Trophoblast cell (in vitro differentiated cells and primary cell): ENCODE results near the gene TMEM50A.
"Not testable (repeated sequence)": the region's sequence is repeated elsewhere in the genome, so short reads cannot be mapped to it uniquely, and the experiment has no call there.

Experiments
- DNase-seq, 2 donors: peaks; one replicate each; pipeline ENCODE4 v3.0.0-alpha.2; 2016
- H2AFZ ChIP-seq: 2 replicates; pipeline ENCODE4 v1.6.1; 2013; ENCODE audit warnings: low read length, moderate library complexity, mild to moderate bottlenecking; ENCODE audit not compliant: insufficient read depth, poor library complexity
- H2AK5ac ChIP-seq: 2 replicates; pipeline ENCODE4 v1.6.1; 2013; ENCODE audit warnings: mild to moderate bottlenecking, low read length
- H2BK120ac ChIP-seq: 2 replicates; pipeline ENCODE4 v1.6.1; 2013; ENCODE audit warnings: low read length, mild to moderate bottlenecking, moderate library complexity; ENCODE audit not compliant: insufficient read depth, poor library complexity
- H2BK12ac ChIP-seq: 2 replicates; pipeline ENCODE4 v1.6.1; 2013; ENCODE audit warnings: mild to moderate bottlenecking, low read length, moderate library complexity
- H2BK5ac ChIP-seq: 2 replicates; pipeline ENCODE4 v1.6.1; 2013; ENCODE audit warnings: low read length, low read depth, moderate library complexity, mild to moderate bottlenecking; ENCODE audit not compliant: poor library complexity
- H3K14ac ChIP-seq: 2 replicates; pipeline ENCODE4 v1.6.1; 2013; ENCODE audit warnings: mild to moderate bottlenecking, low read length
- H3K18ac ChIP-seq: 2 replicates; pipeline ENCODE4 v1.6.1; 2013; ENCODE audit warnings: mild to moderate bottlenecking, low read length
- H3K23ac ChIP-seq: 2 replicates; pipeline ENCODE4 v1.6.1; 2013; ENCODE audit warnings: low read length
- H3K27ac ChIP-seq: 2 replicates; pipeline ENCODE4 v1.5.1; 2013; ENCODE audit warnings: low read depth, mild to moderate bottlenecking, inconsistent platforms, low read length, moderate library complexity
- H3K27me3 ChIP-seq: 2 replicates; pipeline ENCODE4 v1.6.1; 2013; ENCODE audit warnings: inconsistent platforms, mild to moderate bottlenecking, low read length, moderate library complexity; ENCODE audit not compliant: insufficient read depth
- H3K36me3 ChIP-seq, 2 experiments: 1 replicate in 1 of 2; 2 replicates in 1 of 2; pipeline ENCODE4 v1.6.1; 2013; ENCODE audit warnings: low read length in 2 of 2, mild to moderate bottlenecking in 2 of 2, moderate library complexity in 1 of 2; ENCODE audit not compliant: insufficient read depth in 2 of 2, control insufficient read depth in 1 of 2
- H3K4ac ChIP-seq: 2 replicates; pipeline ENCODE4 v1.6.1; 2013; ENCODE audit warnings: low read depth, mild to moderate bottlenecking, low read length, moderate library complexity
- H3K4me1 ChIP-seq, 2 experiments: 1 replicate in 1 of 2; 2 replicates in 1 of 2; pipeline ENCODE4 v1.6.1; 2013; ENCODE audit warnings: low read length in 2 of 2, mild to moderate bottlenecking in 2 of 2, moderate library complexity in 1 of 2; ENCODE audit not compliant: insufficient read depth in 2 of 2, control insufficient read depth in 1 of 2
- H3K4me2 ChIP-seq: 2 replicates; pipeline ENCODE4 v1.6.1; 2013; ENCODE audit warnings: inconsistent platforms, mild to moderate bottlenecking, low read length, moderate library complexity
- H3K4me3 ChIP-seq: 2 replicates; pipeline ENCODE4 v1.5.1; 2013; ENCODE audit warnings: mild to moderate bottlenecking, low read depth, low read length, inconsistent platforms
- H3K79me1 ChIP-seq: one replicate; pipeline ENCODE4 v1.6.1; 2013; ENCODE audit warnings: low read length
- H3K79me2 ChIP-seq: 2 replicates; pipeline ENCODE4 v1.6.1; 2013; ENCODE audit warnings: low read length, mild to moderate bottlenecking; ENCODE audit not compliant: control insufficient read depth, insufficient read depth, poor library complexity
- H3K9ac ChIP-seq: 2 replicates; pipeline ENCODE4 v1.6.1; 2013; ENCODE audit warnings: mild to moderate bottlenecking, low read length
- H3K9me3 ChIP-seq: 2 replicates; pipeline ENCODE4 v1.6.1; 2013; ENCODE audit warnings: low read depth, mild to moderate bottlenecking, control low read depth, inconsistent platforms, low read length; ENCODE audit not compliant: insufficient read depth
- H4K12ac ChIP-seq: 2 replicates; pipeline ENCODE4 v1.6.1; 2013; ENCODE audit warnings: low read depth, mild to moderate bottlenecking, low read length, moderate library complexity
- H4K8ac ChIP-seq: 2 replicates; pipeline ENCODE4 v1.6.1; 2013; ENCODE audit warnings: low read depth, mild to moderate bottlenecking, low read length, moderate library complexity
- H4K91ac ChIP-seq: one replicate; pipeline ENCODE4 v1.6.1; 2013; ENCODE audit warnings: low read depth, mild to moderate bottlenecking, low read length, moderate library complexity
- WGBS: extraction: QIAGEN DNeasy Blood & Tissue Kit; methylation state at CpG from one replicate; pipeline ENCODE4 v1.1.7; 2013; ENCODE audit warnings: missing lambda C conversion rate; ENCODE audit not compliant: insufficient read length, insufficient coverage; ENCODE audit errors: extremely low coverage; 5-methylcytosine and 5-hydroxymethylcytosine counted together

TMEM50A gene

DNA sequence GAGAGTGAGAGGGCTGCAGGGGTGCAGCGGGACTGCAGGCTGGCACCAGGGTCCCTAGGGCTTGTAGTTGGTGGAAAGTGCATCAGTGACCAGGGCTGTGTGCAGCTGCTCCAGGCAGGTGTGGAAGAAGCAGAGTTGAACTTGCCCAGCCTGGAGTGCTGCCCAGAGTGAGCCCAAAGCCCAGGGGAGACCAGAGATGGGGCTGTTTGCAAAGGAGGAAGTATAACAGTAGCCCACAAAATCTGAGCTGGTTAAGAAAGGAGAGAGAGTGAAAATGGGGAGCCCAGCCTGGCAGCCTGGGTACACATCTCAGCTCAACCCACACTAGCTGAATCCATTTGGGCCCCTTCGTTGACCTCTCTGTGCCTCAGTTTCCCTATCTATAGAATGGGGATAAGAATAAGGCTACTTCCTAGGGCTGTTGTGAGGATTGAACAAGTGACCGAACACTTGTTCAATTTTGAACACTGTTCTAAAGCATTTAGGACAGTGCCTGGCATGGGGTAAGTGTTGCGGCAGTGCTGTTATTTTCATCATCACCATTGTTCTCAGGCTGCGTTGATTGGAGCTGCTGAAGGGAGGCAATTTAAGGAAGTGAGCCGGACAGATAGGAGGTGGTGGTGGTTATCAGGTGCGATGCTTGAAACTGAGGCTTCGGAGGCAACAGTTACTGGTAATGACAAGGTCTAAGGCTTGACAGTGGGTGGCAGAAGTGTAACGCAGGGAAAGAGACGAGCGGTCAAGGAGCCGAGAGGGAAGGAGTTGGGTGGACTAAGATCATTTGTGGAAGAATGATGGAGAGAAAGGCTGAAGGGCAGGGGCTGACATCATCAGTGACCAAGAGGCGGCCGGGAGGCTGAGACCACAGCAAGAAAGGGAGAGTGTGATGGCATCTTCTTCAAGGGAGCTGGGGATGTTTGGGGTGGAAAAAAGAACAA, 43.0 kb upstream of the TMEM50A start:
- not testable (repeated sequence) for H2BK12ac ChIP-seq, H4K8ac ChIP-seq, H3K14ac ChIP-seq, H2AFZ ChIP-seq, H2BK5ac ChIP-seq, H2BK120ac ChIP-seq, H2AK5ac ChIP-seq, DNase-seq, H3K4ac ChIP-seq, H3K9me3 ChIP-seq, H4K91ac ChIP-seq, H3K18ac ChIP-seq, H3K27ac ChIP-seq, H3K4me3 ChIP-seq, H3K27me3 ChIP-seq, H3K9ac ChIP-seq, H3K79me1 ChIP-seq, H4K12ac ChIP-seq, H3K23ac ChIP-seq, H3K79me2 ChIP-seq, H3K36me3 ChIP-seq, H3K4me1 ChIP-seq, H3K4me2 ChIP-seq
- no CpG with 5 or more reads among the region's 14 CpGs for WGBS

DNA sequence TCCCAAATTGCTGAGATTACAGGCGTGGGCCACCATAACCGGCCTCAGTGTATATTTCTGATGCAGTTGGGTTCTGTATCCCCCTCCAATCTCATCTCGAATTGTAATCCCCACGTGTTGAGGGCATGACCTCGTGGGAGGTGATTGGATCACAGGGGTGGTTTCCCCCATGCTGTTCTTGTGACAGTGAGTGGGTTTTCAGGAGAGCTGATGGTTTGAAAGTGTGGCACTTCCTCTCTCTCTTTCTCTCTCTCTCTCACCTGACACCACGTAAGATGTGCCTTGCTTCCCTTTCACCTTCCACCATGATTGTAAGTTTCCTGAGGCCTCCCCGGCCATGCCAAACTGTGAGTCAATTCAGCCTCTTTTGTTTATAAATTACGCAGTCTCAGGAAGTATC, 41.6 kb upstream of the TMEM50A start:
- H3K4me1 ChIP-seq, H4K12ac ChIP-seq, H3K27ac ChIP-seq, H2BK12ac ChIP-seq, H3K27me3 ChIP-seq, H2AFZ ChIP-seq, H3K18ac ChIP-seq, H3K14ac ChIP-seq, H3K9ac ChIP-seq, H3K36me3 ChIP-seq, DNase-seq, H4K8ac ChIP-seq, H3K4me3 ChIP-seq, H3K4ac ChIP-seq, H2AK5ac ChIP-seq, H3K23ac ChIP-seq, H4K91ac ChIP-seq, H3K9me3 ChIP-seq, H2BK5ac ChIP-seq, H2BK120ac ChIP-seq, H3K79me2 ChIP-seq, H3K4me2 ChIP-seq, H3K79me1 ChIP-seq: not testable (repeated sequence)
- no CpG with 5 or more reads among the region's 8 CpGs for WGBS

DNA sequence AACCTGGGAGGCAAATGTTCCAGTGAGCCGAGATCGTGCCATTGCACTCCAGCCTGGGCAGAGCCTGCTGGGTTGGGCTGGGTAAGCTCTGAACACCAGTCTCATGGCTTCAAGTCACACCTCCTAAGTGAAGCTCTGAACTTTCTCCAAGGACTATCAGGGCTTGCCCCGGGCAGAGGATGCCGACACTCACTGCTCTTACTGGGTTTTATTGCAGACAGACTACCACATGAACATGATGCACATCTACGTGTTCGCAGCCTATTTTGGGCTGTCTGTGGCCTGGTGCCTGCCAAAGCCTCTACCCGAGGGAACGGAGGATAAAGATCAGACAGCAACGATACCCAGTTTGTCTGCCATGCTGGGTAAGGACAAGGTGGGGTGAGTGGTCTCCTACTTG, 37.4 kb upstream of the TMEM50A start:
- H3K79me2 ChIP-seq, H3K9me3 ChIP-seq: not testable (repeated sequence)

DNA sequence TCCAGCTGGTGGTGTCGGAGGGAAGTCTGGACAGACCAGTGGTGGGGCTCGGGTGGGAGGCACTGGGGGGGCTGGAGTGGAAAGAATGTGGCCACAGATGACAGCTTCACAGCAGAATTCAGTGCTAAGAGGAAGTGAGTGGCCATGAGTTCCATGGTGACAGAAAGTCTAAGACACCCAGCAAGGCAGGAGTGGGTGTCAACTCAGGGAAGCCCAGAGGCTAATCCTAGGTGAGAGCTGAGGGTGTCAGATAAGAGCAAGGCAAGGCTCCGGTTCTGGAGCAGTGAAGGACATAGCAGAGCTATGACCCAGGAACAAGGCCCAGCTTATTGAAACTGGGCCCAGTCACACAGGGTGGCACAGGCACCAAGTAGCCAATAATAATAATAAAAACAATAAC, 35.8 kb upstream of the TMEM50A start:
- not testable (repeated sequence) for H2AFZ ChIP-seq, H3K27ac ChIP-seq, H2AK5ac ChIP-seq, H3K79me1 ChIP-seq, H3K9ac ChIP-seq, H4K91ac ChIP-seq, H3K4me1 ChIP-seq, DNase-seq, H3K4me3 ChIP-seq, H3K27me3 ChIP-seq, H3K14ac ChIP-seq, H2BK5ac ChIP-seq, H3K4ac ChIP-seq, H2BK120ac ChIP-seq, H3K79me2 ChIP-seq, H4K8ac ChIP-seq, H3K9me3 ChIP-seq, H3K4me2 ChIP-seq, H2BK12ac ChIP-seq, H3K23ac ChIP-seq, H3K36me3 ChIP-seq, H4K12ac ChIP-seq, H3K18ac ChIP-seq
- no CpG with 5 or more reads among the region's 3 CpGs for WGBS

More for the DNA sequence above, 37.4 kb upstream of the TMEM50A start:
- not testable (repeated sequence) for H3K4me2 ChIP-seq, H2AFZ ChIP-seq, H3K79me1 ChIP-seq, H3K36me3 ChIP-seq, H2BK5ac ChIP-seq, H4K8ac ChIP-seq, H2BK120ac ChIP-seq, H2AK5ac ChIP-seq, H4K12ac ChIP-seq, H3K4me3 ChIP-seq, DNase-seq, H3K27ac ChIP-seq, H2BK12ac ChIP-seq, H4K91ac ChIP-seq, H3K14ac ChIP-seq, H3K23ac ChIP-seq, H3K18ac ChIP-seq, H3K4me1 ChIP-seq, H3K27me3 ChIP-seq, H3K4ac ChIP-seq, H3K9ac ChIP-seq
- no CpG with 5 or more reads among the region's 9 CpGs for WGBS
